Left colon (tissue), 2 donors: ENCODE data around the gene ZSCAN20. TPM values are rescaled to one million over a fixed set of nuclear protein-coding genes. Genes with fewer than 3 reads are reported as not detected.

Source experiments
- ATAC-seq: fragments of 200-7000 bp; cut with Tn5 transposase; one replicate; pipeline ENCODE4 v1.9.1; 2020; ENCODE audit warnings: mild to moderate bottlenecking, moderate library complexity
- DNase-seq, 2 donors: peaks; one replicate each; pipeline ENCODE4 v3.0.0-alpha.2; 2020
- intact Hi-C, 2 donors: fragments of 100-400 bp; cut with DNase I in 1 of 2; cut with micrococcal nuclease in 1 of 2; formaldehyde crosslinking; loops; one replicate each; pipeline versions ENCODE4 v1.11.2 to v1.14.0; 2022; cut with DNase I, micrococcal nuclease
- total RNA-seq, 2 donors: library from RNA; stranded (reverse); fragmentation: NEBNext Ultra II Directional; extraction: Animal tissue kit (Norgen Biotek cat#: 25700); gene quantifications; one replicate each; pipeline ENCODE4 v1.2.1, GENCODE V29; 2021
- donor health status: DM: no; HTN: no; CAD: no.
- donor health status: DM: yes; HTN: yes; CAD: no.

The ZSCAN20 gene
- total RNA-seq, 2 donors from 2014 or later, result 5.0 to 5.3 TPM

DNA sequence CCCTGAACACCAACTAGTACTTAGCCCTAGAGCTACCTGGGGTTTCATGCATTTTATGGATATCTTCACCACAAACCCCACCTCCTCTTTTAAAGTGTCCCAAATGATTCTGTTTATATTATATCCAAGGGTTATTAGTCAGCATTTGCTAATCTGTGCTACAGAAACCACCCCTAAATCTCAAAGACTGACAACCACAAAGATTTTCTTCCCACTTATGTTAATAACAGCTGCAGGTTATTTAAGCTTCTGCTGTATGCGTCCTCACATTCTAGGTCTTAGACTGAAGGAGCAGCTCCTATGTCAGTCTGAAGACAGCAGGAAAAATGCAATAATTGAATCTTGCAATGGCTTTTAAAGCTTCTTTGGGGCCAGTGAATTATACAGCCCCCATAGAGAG, 30.3 kb upstream of the ZSCAN20 start:
- ATAC-seq, result no peak
- DNase-seq, result no peak
- intact Hi-C loops, result no loop called here

DNA sequence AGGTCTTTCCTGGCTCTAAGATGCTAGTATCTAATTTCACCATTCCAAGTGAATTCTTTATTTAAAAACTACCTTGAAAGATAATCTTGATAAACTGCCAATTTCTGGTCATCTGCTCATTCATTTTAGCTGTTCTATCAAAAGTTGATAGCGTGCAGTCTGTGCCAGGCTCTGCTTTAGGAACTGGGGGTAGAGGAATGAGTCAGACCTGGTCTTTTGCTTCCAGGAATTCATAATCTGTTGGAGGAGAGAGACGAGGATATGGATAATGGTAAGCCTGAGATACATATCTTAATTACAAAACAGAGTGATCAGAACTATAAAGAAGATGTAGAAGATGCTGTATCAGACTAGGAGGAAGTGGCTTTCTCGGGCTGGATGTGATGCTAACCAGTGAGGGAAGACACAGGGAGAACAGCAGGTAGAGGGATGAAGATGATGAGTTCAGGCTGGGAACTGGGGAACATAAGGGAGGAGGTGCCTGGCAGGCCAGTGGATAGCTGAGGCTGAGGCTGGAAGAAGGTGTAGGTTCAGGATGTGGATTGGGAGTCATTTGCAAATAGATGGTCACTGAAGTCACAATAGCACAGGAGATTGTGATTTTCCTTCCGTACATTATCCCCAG, 29.3 kb upstream of the ZSCAN20 start:
- no peak for DNase-seq
- no peak for ATAC-seq
- intact Hi-C loops, result no loop called here

DNA sequence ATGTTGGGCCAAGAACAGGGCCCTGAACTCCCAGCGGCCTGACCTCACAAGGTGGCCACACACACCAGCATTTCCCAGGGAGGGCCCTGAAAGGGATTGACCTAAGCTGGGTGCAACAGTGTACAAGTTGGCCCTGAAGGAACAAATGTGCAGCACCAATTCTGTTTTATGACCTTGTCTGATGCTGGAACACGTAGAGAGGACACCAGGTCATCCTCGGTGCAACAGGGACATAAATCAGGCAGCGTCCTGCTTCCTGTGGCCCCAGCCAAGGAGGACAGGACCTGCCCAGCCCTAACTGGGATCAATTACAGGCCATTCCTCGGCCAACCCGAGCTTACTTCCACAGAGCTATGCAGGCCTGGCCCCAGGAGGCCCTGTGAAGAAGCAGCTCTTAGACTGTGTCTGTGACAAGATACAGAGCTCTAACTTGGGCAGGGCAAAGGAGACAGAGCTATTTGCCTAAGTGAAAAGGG, 28.7 kb upstream of the ZSCAN20 start:
- no peak for ATAC-seq
- intact Hi-C loops, result no loop called here

GRCh38 chr1:33445108-33445507, 27.3 kb upstream of the ZSCAN20 start:
- no peak for ATAC-seq
- no peak for DNase-seq
- intact Hi-C loops, result no loop called here

More for the DNA sequence above, 28.7 kb upstream of the ZSCAN20 start:
- no peak for DNase-seq

- intact Hi-C loops, result no loop called here
- DNase-seq (no peak), ATAC-seq (no peak)
These were observed 25.9 kb upstream of the ZSCAN20 start for GRCh38 chr1:33446590-33446989.

DNA sequence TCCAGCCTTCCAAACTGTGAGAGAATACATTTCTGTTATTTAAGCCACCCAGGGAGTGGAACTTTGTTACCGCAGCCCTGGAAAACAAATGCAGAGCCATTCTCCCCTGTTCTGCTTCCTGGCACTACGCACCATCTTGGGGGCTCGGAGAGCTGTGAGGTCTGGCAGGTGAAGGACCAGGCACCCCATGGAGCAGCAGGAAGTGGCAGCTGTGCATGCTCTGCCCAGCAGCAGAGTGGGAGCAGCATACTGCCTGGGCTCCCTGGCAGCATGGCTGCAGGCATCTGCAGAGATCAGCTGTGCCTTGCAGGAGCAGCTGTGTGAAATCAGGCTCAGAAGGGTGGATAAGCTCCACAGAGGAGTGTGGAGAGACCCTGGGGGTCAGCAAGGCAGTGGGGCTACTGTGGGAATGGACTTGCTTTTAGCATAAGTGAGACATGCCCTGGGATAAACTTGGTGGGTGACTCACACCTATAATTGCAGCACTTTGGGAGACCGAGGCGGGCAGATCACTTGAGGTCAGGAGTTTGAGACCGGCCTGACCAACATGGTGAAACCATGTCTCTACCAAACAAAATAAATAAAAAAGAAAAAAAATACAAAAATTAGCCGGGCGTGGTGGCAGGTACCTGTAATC, 17.7 kb upstream of the ZSCAN20 start:
- ATAC-seq (no peak), DNase-seq (no peak)
- intact Hi-C loops, result no loop called here

DNA sequence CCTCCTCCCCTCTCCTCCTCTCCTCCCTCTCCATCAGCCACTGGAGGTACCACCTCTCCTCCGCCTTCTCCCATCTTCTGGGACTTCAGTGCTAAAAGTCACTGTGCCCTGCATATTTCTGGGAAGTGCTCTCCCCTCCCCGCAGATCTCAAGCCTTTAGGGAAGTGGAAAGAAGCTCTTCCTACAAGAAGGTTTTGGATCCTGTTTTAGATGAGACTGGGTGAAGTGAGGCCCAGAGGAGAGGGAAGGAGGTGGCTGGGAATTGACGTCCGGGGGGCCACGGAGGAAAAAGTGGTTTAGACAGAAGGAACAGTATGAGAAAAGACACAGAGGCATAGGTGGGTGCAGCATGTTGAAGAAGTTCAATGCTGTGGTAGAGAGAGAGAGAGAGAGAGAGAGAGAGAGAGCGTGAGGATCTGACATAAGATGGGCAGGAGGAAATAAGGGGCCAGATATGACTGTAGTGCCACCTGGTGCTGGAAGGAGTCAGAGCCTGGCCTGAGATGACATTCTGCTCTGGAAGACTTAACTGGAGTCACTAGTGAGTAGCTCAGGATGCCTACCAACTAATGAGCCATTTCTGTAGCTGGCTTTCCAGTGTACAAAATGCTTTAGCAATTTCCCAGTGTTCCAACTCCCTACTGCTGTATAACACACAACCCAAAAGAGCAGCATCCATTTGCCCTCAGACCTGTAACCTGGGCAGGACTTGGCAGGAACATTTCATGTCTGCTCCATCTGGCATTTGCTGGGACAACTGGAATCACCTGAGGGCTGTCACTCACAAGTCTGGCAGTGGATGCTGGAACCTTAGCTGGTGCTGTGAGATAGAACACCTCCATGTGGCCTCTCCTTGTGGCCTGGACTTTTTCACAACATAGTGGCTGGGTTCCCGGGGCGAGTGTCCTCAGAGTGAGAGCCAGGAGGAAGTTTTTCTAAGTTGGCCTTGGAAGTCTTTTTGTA, 16.6 kb upstream of the ZSCAN20 start:
- ATAC-seq (peak; percentile 75), DNase-seq (peak in 1 of 2 donors; percentile 32)
- intact Hi-C loops, result no loop called here

GRCh38 chr1:33456502-33456886, 16.0 kb upstream of the ZSCAN20 start:
- ATAC-seq (no peak), DNase-seq (no peak)
- intact Hi-C loops, result no loop called here

GRCh38 chr1:33459691-33460090, 12.8 kb upstream of the ZSCAN20 start:
- DNase-seq (no peak), ATAC-seq (no peak)
- intact Hi-C loops, result loop anchor here in 1 of 2 donors (10.0 kb wide), 2 partner anchors 85 to 165 kb away; no protein-coding TSS in a partner anchor

GRCh38 chr1:33460144-33460543, 12.3 kb upstream of the ZSCAN20 start:
- DNase-seq (no peak), ATAC-seq (no peak)
- intact Hi-C loops, result loop anchor here in 1 of 2 donors (10.0 kb wide), 2 partner anchors 85 to 165 kb away; no protein-coding TSS in a partner anchor

- DNase-seq, result peak; percentile 36 to 51
- intact Hi-C loops, result loop anchor here in 1 of 2 donors (10.0 kb wide), 2 partner anchors 86 to 166 kb away; no protein-coding TSS in a partner anchor
- ATAC-seq, result no peak
These were observed 11.4 kb upstream of the ZSCAN20 start for GRCh38 chr1:33460947-33461629.

DNA sequence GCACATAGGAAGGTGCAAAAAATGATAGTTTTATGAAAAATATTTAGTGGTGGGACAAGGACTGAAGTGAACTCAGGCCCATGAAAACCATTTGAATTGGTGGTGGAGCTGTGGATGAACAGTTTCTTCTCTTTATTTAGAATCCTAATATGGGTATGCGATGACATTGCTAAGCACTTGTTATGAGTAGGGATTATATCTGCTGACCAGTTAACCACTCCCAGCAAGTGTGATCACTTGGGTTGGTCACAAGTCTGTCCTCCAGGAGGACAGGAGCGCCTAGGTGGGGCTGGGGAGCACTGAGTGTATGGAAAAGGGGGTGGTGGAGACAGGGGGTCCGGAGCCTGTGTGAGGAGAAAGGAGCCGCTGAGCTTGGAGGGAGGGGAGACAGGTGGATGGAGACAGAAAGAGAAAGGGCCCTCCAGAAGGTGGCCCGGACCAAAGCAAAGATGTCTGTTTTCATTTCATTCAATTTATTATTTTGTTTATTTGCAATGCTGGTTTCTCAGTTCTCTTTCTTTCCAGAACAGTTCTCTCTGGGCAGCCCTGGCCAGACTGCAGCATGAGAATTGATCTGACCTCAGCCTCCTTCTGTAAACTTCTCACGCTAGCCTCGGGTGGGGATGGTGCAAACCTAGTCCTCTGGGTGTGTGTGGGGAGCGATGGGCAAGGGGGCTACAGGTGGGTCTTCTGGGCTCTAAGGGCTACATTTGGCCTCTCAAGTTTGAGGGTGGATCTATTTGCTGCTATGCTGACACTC, 9.9 kb upstream of the ZSCAN20 start:
- ATAC-seq (no peak), DNase-seq (no peak)
- intact Hi-C loops, result loop anchor here in 1 of 2 donors (10.0 kb wide), 2 partner anchors 88 to 168 kb away; no protein-coding TSS in a partner anchor

GRCh38 chr1:33464552-33464951, 7.9 kb upstream of the ZSCAN20 start:
- DNase-seq, result no peak
- intact Hi-C loops, result loop anchor here in 1 of 2 donors (10.0 kb wide), 2 partner anchors 90 to 170 kb away; no protein-coding TSS in a partner anchor
- no peak for ATAC-seq

- DNase-seq, result no peak
- intact Hi-C loops, result loop anchor here in 1 of 2 donors (10.0 kb wide), 2 partner anchors 91 to 171 kb away; no protein-coding TSS in a partner anchor
- ATAC-seq, result no peak
These were observed 7.1 kb upstream of the ZSCAN20 start for GRCh38 chr1:33465316-33465715.

GRCh38 chr1:33466159-33466558, 6.3 kb upstream of the ZSCAN20 start:
- ATAC-seq (no peak), DNase-seq (no peak)
- intact Hi-C loops, result loop anchor here in 1 of 2 donors (10.0 kb wide), 2 partner anchors 91 to 171 kb away; no protein-coding TSS in a partner anchor

- intact Hi-C loops, result loop anchor here in 1 of 2 donors (10.0 kb wide), 2 partner anchors 93 to 173 kb away; no protein-coding TSS in a partner anchor
- ATAC-seq (no peak), DNase-seq (no peak)
These were observed 4.4 kb upstream of the ZSCAN20 start for GRCh38 chr1:33468011-33468410.

DNA sequence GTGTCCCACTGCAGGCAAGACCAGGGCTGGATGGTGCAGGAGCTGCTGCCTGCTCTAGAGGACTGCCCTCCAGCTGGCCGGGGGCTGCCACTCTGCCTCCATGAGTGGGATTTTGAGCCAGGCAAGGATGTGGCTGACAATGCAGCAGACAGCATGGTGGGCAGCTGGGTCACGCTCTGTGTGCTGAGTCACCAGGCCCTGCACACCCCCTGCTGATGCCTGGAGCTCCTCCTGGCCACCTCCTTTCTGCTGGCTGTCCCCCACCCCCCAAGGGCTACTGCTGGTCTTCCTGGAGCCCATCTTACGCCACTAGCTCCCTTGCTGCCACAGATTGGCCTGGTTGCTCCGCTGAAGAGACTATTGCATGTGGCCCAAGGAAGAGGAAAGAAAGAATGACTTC, 3.9 kb upstream of the ZSCAN20 start:
- ATAC-seq (no peak), DNase-seq (no peak)
- intact Hi-C loops, result loop anchor here in 1 of 2 donors (10.0 kb wide), 2 partner anchors 94 to 174 kb away; no protein-coding TSS in a partner anchor
